Esophagus squamous epithelium (tissue), 4 donors: ENCODE results near the gene CHD6.

Experiments
- POLR2A ChIP-seq, 4 donors: fragments of 450-650 bp; IDR thresholded peaks; one replicate each; pipeline ENCODE4 v1.6.1; 2017; ENCODE audit warnings: antibody characterized with exemption in 4 of 4, mild to moderate bottlenecking in 4 of 4, moderate library complexity in 3 of 4
- TF ChIP-seq, protein P1 (sequence below), 6 experiments: fragments of 450-650 bp in 4 of 6; fragments of 200-600 bp in 2 of 6; sonication (generic) in 2 of 6; IDR thresholded peaks; one replicate each; pipeline ENCODE4 v1.5.1; 2016 to 2019; ENCODE audit warnings: antibody characterized with exemption in 6 of 6, mild to moderate bottlenecking in 4 of 6, moderate library complexity in 4 of 6

DNA sequence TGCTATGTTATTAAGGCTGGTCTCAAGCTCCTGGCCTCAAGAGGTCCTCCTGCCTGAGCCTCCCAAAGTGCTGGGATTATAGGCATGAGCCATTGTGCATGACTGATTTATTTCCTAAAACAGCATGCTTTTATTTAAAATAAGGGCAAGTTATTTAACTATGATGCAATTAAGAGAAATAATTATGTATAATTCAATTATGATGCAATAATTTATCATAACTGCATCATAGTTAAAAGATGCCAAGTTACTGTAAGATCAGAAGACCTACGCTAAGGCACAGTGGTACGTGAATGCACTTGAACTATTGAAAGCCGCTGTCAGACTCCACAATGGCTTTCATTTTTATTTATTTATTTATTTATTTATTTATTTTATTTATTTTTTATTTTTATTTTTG lies 227.3 kb downstream of the CHD6 start:
- TF ChIP-seq, protein P1, sequence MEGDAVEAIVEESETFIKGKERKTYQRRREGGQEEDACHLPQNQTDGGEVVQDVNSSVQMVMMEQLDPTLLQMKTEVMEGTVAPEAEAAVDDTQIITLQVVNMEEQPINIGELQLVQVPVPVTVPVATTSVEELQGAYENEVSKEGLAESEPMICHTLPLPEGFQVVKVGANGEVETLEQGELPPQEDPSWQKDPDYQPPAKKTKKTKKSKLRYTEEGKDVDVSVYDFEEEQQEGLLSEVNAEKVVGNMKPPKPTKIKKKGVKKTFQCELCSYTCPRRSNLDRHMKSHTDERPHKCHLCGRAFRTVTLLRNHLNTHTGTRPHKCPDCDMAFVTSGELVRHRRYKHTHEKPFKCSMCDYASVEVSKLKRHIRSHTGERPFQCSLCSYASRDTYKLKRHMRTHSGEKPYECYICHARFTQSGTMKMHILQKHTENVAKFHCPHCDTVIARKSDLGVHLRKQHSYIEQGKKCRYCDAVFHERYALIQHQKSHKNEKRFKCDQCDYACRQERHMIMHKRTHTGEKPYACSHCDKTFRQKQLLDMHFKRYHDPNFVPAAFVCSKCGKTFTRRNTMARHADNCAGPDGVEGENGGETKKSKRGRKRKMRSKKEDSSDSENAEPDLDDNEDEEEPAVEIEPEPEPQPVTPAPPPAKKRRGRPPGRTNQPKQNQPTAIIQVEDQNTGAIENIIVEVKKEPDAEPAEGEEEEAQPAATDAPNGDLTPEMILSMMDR (IDR thresholded peaks at IDR 0.05): no peak
- TF ChIP-seq POLR2A (IDR thresholded peaks at IDR 0.05): no peak
